Measurements from ENCODE around the gene TNS3.

- TF ChIP-seq POLR2A (IDR thresholded peaks at IDR 0.05; ENCODE audit: low read length), result no peak
- no peak for TF ChIP-seq GATA1 (IDR thresholded peaks at IDR 0.05; ENCODE audit: low read depth, low read length)
Observed at GRCh38 chr7:47528471-47528870, 53.4 kb downstream of the TNS3 start.
